Bone marrow (tissue), 2 donors: ENCODE measurements around the gene APOC3.
A peak's percentile ranks its signal among the peaks of the same experiment; 100 is the strongest.

Experiments used
- DNase-seq, 2 donors: peaks; one replicate each; lab custom pipeline; 2025; lab: John Stamatoyannopoulos, UW

Gene APOC3

GRCh38 chr11:116875194-116875593, 45.5 kb downstream of the APOC3 start:
- no peak for DNase-seq

DNA sequence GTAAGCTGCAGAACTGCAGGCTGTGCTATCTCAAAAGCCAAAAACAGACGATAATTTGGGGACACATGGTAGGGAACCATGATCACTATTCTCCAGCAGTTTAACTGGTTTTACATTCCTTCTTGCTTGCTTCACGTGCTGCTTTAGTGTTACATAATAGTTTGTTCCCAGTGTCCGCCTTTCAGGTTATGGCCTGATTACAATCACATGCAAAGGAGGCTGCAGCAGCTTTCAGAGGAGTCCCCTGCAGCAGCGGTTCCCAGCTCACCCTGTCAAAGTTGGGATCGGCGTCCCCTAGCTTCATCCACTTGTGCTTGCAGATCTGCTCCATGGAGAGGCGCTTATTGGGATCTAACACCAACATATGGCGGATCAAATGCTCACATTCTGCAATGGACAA, 46.9 kb downstream of the APOC3 start:
- DNase-seq, result no peak

DNA sequence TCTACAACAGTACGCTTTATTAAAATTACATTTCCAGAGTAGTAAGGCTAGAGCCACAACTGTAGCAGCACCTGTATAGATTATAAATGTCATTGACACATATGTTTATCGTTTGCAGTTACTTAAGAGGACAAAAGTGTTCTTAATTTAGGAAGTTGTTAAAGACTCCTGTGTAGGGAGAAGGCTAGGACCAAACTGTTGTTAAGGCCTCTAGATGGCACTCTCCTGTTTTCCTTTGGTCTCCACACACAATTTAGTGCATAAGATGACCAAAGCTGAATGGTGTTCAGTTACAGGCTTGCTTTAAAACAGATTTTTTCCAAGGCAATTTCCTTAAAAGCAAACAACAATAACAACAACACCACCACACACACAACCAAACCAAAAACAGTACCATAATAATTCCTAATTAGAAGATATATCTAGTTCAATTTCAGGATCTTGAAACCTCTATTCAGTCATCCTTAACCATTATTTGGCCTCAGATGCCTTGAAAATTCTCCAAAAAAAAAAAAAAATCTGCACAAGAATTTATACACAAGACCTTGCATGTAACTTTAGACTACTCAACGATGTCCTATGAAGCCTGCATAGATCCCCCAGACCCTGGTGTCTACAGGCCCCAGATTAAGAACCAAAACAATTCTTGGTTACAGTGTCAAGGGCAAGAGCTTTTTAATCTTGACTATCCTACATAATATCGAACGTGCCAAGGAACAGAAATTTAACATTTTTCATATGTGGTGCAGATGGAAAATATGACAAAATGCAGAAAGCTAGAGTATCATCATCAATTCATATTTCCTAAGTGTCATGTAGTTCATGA, 50.3 kb downstream of the APOC3 start:
- peak in 1 of 2 donors; percentile 64 for DNase-seq

GRCh38 chr11:116881143-116881542, 51.4 kb downstream of the APOC3 start:
- no peak for DNase-seq

GRCh38 chr11:116882386-116882785, 52.7 kb downstream of the APOC3 start:
- no peak for DNase-seq
